ENCODE measurements around the gene CXCL5. TPM values are rescaled to one million over a fixed set of nuclear protein-coding genes. Genes with fewer than 3 reads are reported as not detected.

CXCL5 gene
- total and polyA plus RNA-seq, 2 donors, result 0.24 to 1.9 TPM

GRCh38 chr4:74006009-74006476 lies 7.6 kb upstream of the CXCL5 start:
- no peak for DNase-seq (ENCODE audit: low read depth in 6 of 9, low spot score in 9 of 9)
- WGBS, result 97% methylated on average over 2 of the region's 2 CpGs

GRCh38 chr4:74005528-74005927 lies 7.1 kb upstream of the CXCL5 start:
- no peak overlapping the region for H3K27ac ChIP-seq (ENCODE audit: low read depth in 1 of 2, low read length in 1 of 2)
- H3K4me1 ChIP-seq (ENCODE audit: control insufficient read depth in 2 of 2, insufficient read depth in 2 of 2, low read length in 2 of 2), result no peaks in the 10 kb centered on the region
- no peak overlapping the region for H3K4me3 ChIP-seq (ENCODE audit: low read length in 2 of 2)
- no peaks in the 10 kb centered on the region for H3K27me3 ChIP-seq (ENCODE audit: control insufficient read depth in 2 of 2, insufficient read depth in 1 of 2, low read length in 1 of 2)
- no peaks in the 10 kb centered on the region for H3K36me3 ChIP-seq (ENCODE audit: control insufficient read depth in 2 of 2, insufficient read depth in 2 of 2, low read length in 1 of 2)
- 84% methylated on average over 3 of the region's 3 CpGs for WGBS
- no peaks in the 10 kb centered on the region for H3K9me3 ChIP-seq (ENCODE audit: control insufficient read depth in 2 of 2, insufficient read depth in 1 of 2, low read length in 1 of 2)
- DNase-seq (ENCODE audit: low read depth in 6 of 9, low spot score in 9 of 9), result no peak

More at GRCh38 chr4:74006009-74006476, 7.6 kb upstream of the CXCL5 start:
- no peak overlapping the region for H3K27ac ChIP-seq (ENCODE audit: low read depth in 1 of 2, low read length in 1 of 2)
- no peaks in the 10 kb centered on the region for H3K27me3 ChIP-seq (ENCODE audit: control insufficient read depth in 2 of 2, insufficient read depth in 1 of 2, low read length in 1 of 2)
- no peak overlapping the region for H3K4me3 ChIP-seq (ENCODE audit: low read length in 2 of 2)
- H3K4me1 ChIP-seq (ENCODE audit: control insufficient read depth in 2 of 2, insufficient read depth in 2 of 2, low read length in 2 of 2), result no peaks in the 10 kb centered on the region
- no peaks in the 10 kb centered on the region for H3K36me3 ChIP-seq (ENCODE audit: control insufficient read depth in 2 of 2, insufficient read depth in 2 of 2, low read length in 1 of 2)
- no peaks in the 10 kb centered on the region for H3K9me3 ChIP-seq (ENCODE audit: control insufficient read depth in 2 of 2, insufficient read depth in 1 of 2, low read length in 1 of 2)

GRCh38 chr4:74004668-74005067 lies 6.2 kb upstream of the CXCL5 start:
- H3K27ac ChIP-seq (ENCODE audit: low read depth in 1 of 2, low read length in 1 of 2), result no peak overlapping the region
- 71% methylated on average over 4 of the region's 4 CpGs for WGBS

GRCh38 chr4:74000301-74000700 lies 1.8 kb upstream of the CXCL5 start:
- WGBS, result 97% methylated on average over 6 of the region's 6 CpGs
- H3K9me3 ChIP-seq (ENCODE audit: control insufficient read depth in 2 of 2, insufficient read depth in 1 of 2, low read length in 1 of 2), result no peaks in the 10 kb centered on the region
- no peak overlapping the region for H3K27ac ChIP-seq (ENCODE audit: low read depth in 1 of 2, low read length in 1 of 2)
- peaks cover 2 to 6% of the 10 kb centered on the region in 2 donors for H3K4me1 ChIP-seq (ENCODE audit: control insufficient read depth in 2 of 2, insufficient read depth in 2 of 2, low read length in 2 of 2)
- H3K4me3 ChIP-seq (ENCODE audit: low read length in 2 of 2), result no peak overlapping the region
- no peak for DNase-seq (ENCODE audit: low read depth in 6 of 9, low spot score in 9 of 9)
- no peaks in the 10 kb centered on the region for H3K36me3 ChIP-seq (ENCODE audit: control insufficient read depth in 2 of 2, insufficient read depth in 2 of 2, low read length in 1 of 2)
- peaks cover 2 to 22% of the 10 kb centered on the region in 2 donors for H3K27me3 ChIP-seq (ENCODE audit: control insufficient read depth in 2 of 2, insufficient read depth in 1 of 2, low read length in 1 of 2)

More at GRCh38 chr4:74004668-74005067, 6.2 kb upstream of the CXCL5 start:
- no peak overlapping the region for H3K4me3 ChIP-seq (ENCODE audit: low read length in 2 of 2)
- H3K4me1 ChIP-seq (ENCODE audit: control insufficient read depth in 2 of 2, insufficient read depth in 2 of 2, low read length in 2 of 2), result no peaks in the 10 kb centered on the region
- H3K36me3 ChIP-seq (ENCODE audit: control insufficient read depth in 2 of 2, insufficient read depth in 2 of 2, low read length in 1 of 2), result no peaks in the 10 kb centered on the region
- peaks cover 0 to under 1% of the 10 kb centered on the region in 2 donors for H3K27me3 ChIP-seq (ENCODE audit: control insufficient read depth in 2 of 2, insufficient read depth in 1 of 2, low read length in 1 of 2)
- no peak for DNase-seq (ENCODE audit: low read depth in 6 of 9, low spot score in 9 of 9)
- H3K9me3 ChIP-seq (ENCODE audit: control insufficient read depth in 2 of 2, insufficient read depth in 1 of 2, low read length in 1 of 2), result no peaks in the 10 kb centered on the region

- Histone ChIP-seq H3K36me3 (ENCODE audit: control insufficient read depth in 2 of 2, insufficient read depth in 2 of 2, low read length in 1 of 2) (no peaks in the 10 kb centered on the region), H3K27me3 (ENCODE audit: control insufficient read depth in 2 of 2, insufficient read depth in 1 of 2, low read length in 1 of 2) (no peaks in the 10 kb centered on the region), H3K9me3 (ENCODE audit: control insufficient read depth in 2 of 2, insufficient read depth in 1 of 2, low read length in 1 of 2) (no peaks in the 10 kb centered on the region), H3K4me3 (ENCODE audit: low read length in 2 of 2) (no peak overlapping the region), H3K27ac (ENCODE audit: low read depth in 1 of 2, low read length in 1 of 2) (no peak overlapping the region), H3K4me1 (ENCODE audit: control insufficient read depth in 2 of 2, insufficient read depth in 2 of 2, low read length in 2 of 2) (no peaks in the 10 kb centered on the region)
- no peak for DNase-seq (ENCODE audit: low read depth in 6 of 9, low spot score in 9 of 9)
- WGBS, result 0% methylated on average over 1 of the region's 1 CpG
Measured at GRCh38 chr4:73992050-73992449, 6.4 kb downstream of the CXCL5 start.

GRCh38 chr4:73991742-73992000 lies 6.8 kb downstream of the CXCL5 start:
- no peaks in the 10 kb centered on the region for H3K27me3 ChIP-seq (ENCODE audit: control insufficient read depth in 2 of 2, insufficient read depth in 1 of 2, low read length in 1 of 2)
- no peak for DNase-seq (ENCODE audit: low read depth in 6 of 9, low spot score in 9 of 9)
- no peaks in the 10 kb centered on the region for H3K9me3 ChIP-seq (ENCODE audit: control insufficient read depth in 2 of 2, insufficient read depth in 1 of 2, low read length in 1 of 2)
- 95% methylated on average over 1 of the region's 1 CpG for WGBS
- no peaks in the 10 kb centered on the region for H3K36me3 ChIP-seq (ENCODE audit: control insufficient read depth in 2 of 2, insufficient read depth in 2 of 2, low read length in 1 of 2)
- H3K4me3 ChIP-seq (ENCODE audit: low read length in 2 of 2), result no peak overlapping the region
- H3K4me1 ChIP-seq (ENCODE audit: control insufficient read depth in 2 of 2, insufficient read depth in 2 of 2, low read length in 2 of 2), result no peaks in the 10 kb centered on the region
- no peak overlapping the region for H3K27ac ChIP-seq (ENCODE audit: low read depth in 1 of 2, low read length in 1 of 2)

GRCh38 chr4:73990988-73991741 lies 7.3 kb downstream of the CXCL5 start:
- Histone ChIP-seq H3K4me3 (ENCODE audit: low read length in 2 of 2) (no peak overlapping the region), H3K4me1 (ENCODE audit: control insufficient read depth in 2 of 2, insufficient read depth in 2 of 2, low read length in 2 of 2) (no peaks in the 10 kb centered on the region), H3K9me3 (ENCODE audit: control insufficient read depth in 2 of 2, insufficient read depth in 1 of 2, low read length in 1 of 2) (no peaks in the 10 kb centered on the region), H3K36me3 (ENCODE audit: control insufficient read depth in 2 of 2, insufficient read depth in 2 of 2, low read length in 1 of 2) (no peaks in the 10 kb centered on the region), H3K27me3 (ENCODE audit: control insufficient read depth in 2 of 2, insufficient read depth in 1 of 2, low read length in 1 of 2) (no peaks in the 10 kb centered on the region), H3K27ac (ENCODE audit: low read depth in 1 of 2, low read length in 1 of 2) (no peak overlapping the region)
- no peak for DNase-seq (ENCODE audit: low read depth in 6 of 9, low spot score in 9 of 9)
- 93% methylated on average over 9 of the region's 9 CpGs for WGBS

GRCh38 chr4:73989928-73990327 lies 8.5 kb downstream of the CXCL5 start:
- no peaks in the 10 kb centered on the region for H3K4me1 ChIP-seq (ENCODE audit: control insufficient read depth in 2 of 2, insufficient read depth in 2 of 2, low read length in 2 of 2)
- 96% methylated on average over 5 of the region's 5 CpGs for WGBS
- H3K4me3 ChIP-seq (ENCODE audit: low read length in 2 of 2), result no peak overlapping the region
- no peaks in the 10 kb centered on the region for H3K9me3 ChIP-seq (ENCODE audit: control insufficient read depth in 2 of 2, insufficient read depth in 1 of 2, low read length in 1 of 2)
- no peaks in the 10 kb centered on the region for H3K36me3 ChIP-seq (ENCODE audit: control insufficient read depth in 2 of 2, insufficient read depth in 2 of 2, low read length in 1 of 2)
- DNase-seq (ENCODE audit: low read depth in 6 of 9, low spot score in 9 of 9), result no peak
- no peaks in the 10 kb centered on the region for H3K27me3 ChIP-seq (ENCODE audit: control insufficient read depth in 2 of 2, insufficient read depth in 1 of 2, low read length in 1 of 2)
- H3K27ac ChIP-seq (ENCODE audit: low read depth in 1 of 2, low read length in 1 of 2), result no peak overlapping the region

GRCh38 chr4:73989031-73989430 lies 9.4 kb downstream of the CXCL5 start:
- WGBS, result 94% methylated on average over 3 of the region's 3 CpGs
- no peaks in the 10 kb centered on the region for H3K4me1 ChIP-seq (ENCODE audit: control insufficient read depth in 2 of 2, insufficient read depth in 2 of 2, low read length in 2 of 2)

More at GRCh38 chr4:73989031-73989430, 9.4 kb downstream of the CXCL5 start:
- H3K36me3 ChIP-seq (ENCODE audit: control insufficient read depth in 2 of 2, insufficient read depth in 2 of 2, low read length in 1 of 2), result no peaks in the 10 kb centered on the region
- H3K9me3 ChIP-seq (ENCODE audit: control insufficient read depth in 2 of 2, insufficient read depth in 1 of 2, low read length in 1 of 2), result no peaks in the 10 kb centered on the region
- DNase-seq (ENCODE audit: low read depth in 6 of 9, low spot score in 9 of 9), result no peak
- H3K4me3 ChIP-seq (ENCODE audit: low read length in 2 of 2), result no peak overlapping the region
- H3K27me3 ChIP-seq (ENCODE audit: control insufficient read depth in 2 of 2, insufficient read depth in 1 of 2, low read length in 1 of 2), result no peaks in the 10 kb centered on the region
- H3K27ac ChIP-seq (ENCODE audit: low read depth in 1 of 2, low read length in 1 of 2), result no peak overlapping the region

Data from thymus (tissue), 11 donors.